Transverse colon (tissue), 4 donors: ENCODE results near the gene SF3B3.

Source experiments
- CTCF ChIP-seq, 5 experiments: fragments of 200-600 bp in 3 of 5; fragments of 450-650 bp in 2 of 5; sonication (generic) in 3 of 5; IDR thresholded peaks; 1 replicate in 2 of 5; 2 replicates in 3 of 5; pipeline ENCODE4 v1.5.1; 2016 to 2017; ENCODE audit warnings: antibody characterized with exemption in 5 of 5, inconsistent platforms in 3 of 5, mild to moderate bottlenecking in 2 of 5, moderate library complexity in 1 of 5
- POLR2AphosphoS5 ChIP-seq, 3 donors: sonication (generic); formaldehyde crosslinking; IDR thresholded peaks; one replicate each; pipeline ENCODE4 v1.6.1; 2016; ENCODE audit warnings: antibody characterized with exemption in 3 of 3

- TF ChIP-seq POLR2AphosphoS5 (IDR thresholded peaks at IDR 0.05) (no peak), CTCF (IDR thresholded peaks at IDR 0.05) (no peak)
Measured at GRCh38 chr16:70551788-70552187, 28.2 kb downstream of the SF3B3 start.
